OCI-LY1 (cell line): ENCODE data around the gene CFAP74.

Experiments
- EZH2 ChIP-seq: fragments of 200-600 bp; sonication (generic), shearing (Covaris generic); IDR thresholded peaks from 2 replicates; pipeline ENCODE4 v1.8.0; 2017; ENCODE audit warnings: borderline replicate concordance, mixed run types, mild to moderate bottlenecking, antibody characterized with exemption, low read length, moderate library complexity, mixed read lengths
- TF ChIP-seq, protein P1 (sequence below): fragments of 200-600 bp; sonication (generic), shearing (Covaris generic); IDR thresholded peaks from 2 replicates; pipeline ENCODE4 v1.5.1; 2017; ENCODE audit warnings: mild to moderate bottlenecking, antibody characterized with exemption, low read length, moderate library complexity, mixed read lengths

DNA sequence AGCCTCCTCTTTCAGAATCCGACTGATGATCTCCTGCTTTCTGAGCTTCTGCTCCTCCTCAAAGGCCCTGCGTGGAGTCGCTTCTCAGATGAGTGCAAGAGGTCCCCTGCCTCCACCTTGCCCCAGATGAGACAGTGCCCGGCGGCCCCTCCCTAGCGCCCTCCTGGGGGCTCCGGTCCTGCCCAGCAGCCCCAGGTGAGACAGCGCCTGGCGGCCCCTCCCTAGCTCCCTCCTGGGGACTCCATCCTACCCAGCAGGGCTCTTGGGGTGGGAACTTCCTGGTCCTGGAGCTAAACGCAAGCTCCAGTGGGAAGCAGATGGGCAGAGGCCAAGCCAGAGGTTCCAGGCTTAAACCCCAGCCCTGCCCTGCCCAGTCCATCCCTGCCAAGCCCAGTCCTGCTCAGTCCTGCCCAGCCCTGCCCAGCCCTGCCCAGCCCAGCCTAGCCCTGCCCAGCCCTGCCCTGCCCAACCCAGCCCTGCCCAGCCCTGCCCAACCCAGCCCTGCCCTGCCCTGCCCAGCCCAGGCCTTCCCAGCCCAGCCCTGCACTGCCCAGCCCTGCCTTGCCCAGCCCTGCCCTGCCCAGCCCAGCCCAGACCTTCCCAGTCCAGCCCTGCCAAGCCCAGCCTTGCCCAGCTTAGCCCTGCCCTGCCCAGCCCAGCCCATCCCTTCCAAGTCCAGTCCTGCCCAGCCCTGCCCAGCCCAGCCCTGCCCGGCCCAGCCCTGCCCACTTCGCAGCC, 34.6 kb downstream of the CFAP74 start:
- TF ChIP-seq, protein P1, sequence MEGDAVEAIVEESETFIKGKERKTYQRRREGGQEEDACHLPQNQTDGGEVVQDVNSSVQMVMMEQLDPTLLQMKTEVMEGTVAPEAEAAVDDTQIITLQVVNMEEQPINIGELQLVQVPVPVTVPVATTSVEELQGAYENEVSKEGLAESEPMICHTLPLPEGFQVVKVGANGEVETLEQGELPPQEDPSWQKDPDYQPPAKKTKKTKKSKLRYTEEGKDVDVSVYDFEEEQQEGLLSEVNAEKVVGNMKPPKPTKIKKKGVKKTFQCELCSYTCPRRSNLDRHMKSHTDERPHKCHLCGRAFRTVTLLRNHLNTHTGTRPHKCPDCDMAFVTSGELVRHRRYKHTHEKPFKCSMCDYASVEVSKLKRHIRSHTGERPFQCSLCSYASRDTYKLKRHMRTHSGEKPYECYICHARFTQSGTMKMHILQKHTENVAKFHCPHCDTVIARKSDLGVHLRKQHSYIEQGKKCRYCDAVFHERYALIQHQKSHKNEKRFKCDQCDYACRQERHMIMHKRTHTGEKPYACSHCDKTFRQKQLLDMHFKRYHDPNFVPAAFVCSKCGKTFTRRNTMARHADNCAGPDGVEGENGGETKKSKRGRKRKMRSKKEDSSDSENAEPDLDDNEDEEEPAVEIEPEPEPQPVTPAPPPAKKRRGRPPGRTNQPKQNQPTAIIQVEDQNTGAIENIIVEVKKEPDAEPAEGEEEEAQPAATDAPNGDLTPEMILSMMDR, result no peak
- TF ChIP-seq EZH2, result no peak
